ENCODE measurements around the gene IYD. TPM values are rescaled to one million over a fixed set of nuclear protein-coding genes. Genes with fewer than 3 reads are reported as not detected.

IYD gene
- polyA plus RNA-seq, 1 donor (not counting 4 experiments of a cell fraction or from before 2014, with no cell fraction given), result not detected

- Histone ChIP-seq H3K36me3 (ENCODE audit: control insufficient read depth in 2 of 2, extremely low read depth in 1 of 2, insufficient read depth in 2 of 2, low read length in 2 of 2) (no peaks in the 10 kb centered on the region), H3K9me3 (ENCODE audit: control insufficient read depth, low read depth, low read length) (no peaks in the 10 kb centered on the region), H4K20me1 (ENCODE audit: control insufficient read depth, extremely low read depth, insufficient read depth, low read length) (no peaks in the 10 kb centered on the region), H3K27ac (ENCODE audit: control insufficient read depth, insufficient read depth, low read length) (no peak overlapping the region), H3K79me2 (ENCODE audit: control insufficient read depth, insufficient read depth, low read length) (no peaks in the 10 kb centered on the region), H2AFZ (ENCODE audit: control insufficient read depth, low read length) (no peak overlapping the region), H3K4me3 (ENCODE audit: control insufficient read depth in 2 of 3, extremely low read depth in 1 of 3, insufficient read depth in 2 of 3, low read depth in 1 of 3, low read length in 3 of 3) (no peak overlapping the region), H3K9me1 (ENCODE audit: control insufficient read depth, extremely low read depth, insufficient read depth, low read length) (no peaks in the 10 kb centered on the region), H3K4me2 (ENCODE audit: control insufficient read depth, extremely low read depth, insufficient read depth, low read depth, low read length) (no peak overlapping the region), H3K27me3 (ENCODE audit: control insufficient read depth, extremely low read depth, insufficient read depth, low read length) (peaks cover 4% of the 10 kb centered on the region), H3K4me1 (ENCODE audit: control insufficient read depth, extremely low read depth, insufficient read depth, low read length) (peaks cover 9% of the 10 kb centered on the region), H3K9ac (ENCODE audit: control insufficient read depth, extremely low read depth, insufficient read depth, low read length) (no peak overlapping the region)
- no peak for FAIRE-seq
- no peak for TF ChIP-seq CTCF (optimal IDR thresholded peaks at IDR 0.05 in 1 of 3, IDR thresholded peaks at IDR 0.05 in 1 of 3, conservative IDR thresholded peaks at IDR 0.05 in 1 of 3; ENCODE audit: extremely low read depth in 1 of 3, insufficient read depth in 2 of 3, low read length in 3 of 3)
- TF ChIP-seq EZH2 (IDR thresholded peaks at IDR 0.05; ENCODE audit: low read length), result no peak
- dilution Hi-C loops (cut with MboI; ENCODE audit: extremely low pct_ligation_motif_present, low sequenced_read_pairs), result no loop called here
- DNase-seq (ENCODE audit: low read depth, low spot score), result no peak
Observed at GRCh38 chr6:150413781-150414281, 45.0 kb downstream of the IYD start.

GRCh38 chr6:150416128-150416527, 47.3 kb downstream of the IYD start:
- H2AFZ ChIP-seq (ENCODE audit: control insufficient read depth, low read length), result no peak overlapping the region
- peaks cover 4% of the 10 kb centered on the region for H3K27me3 ChIP-seq (ENCODE audit: control insufficient read depth, extremely low read depth, insufficient read depth, low read length)
- no peaks in the 10 kb centered on the region for H3K9me3 ChIP-seq (ENCODE audit: control insufficient read depth, low read depth, low read length)
- FAIRE-seq (no peak), DNase-seq (ENCODE audit: low read depth, low spot score) (no peak)
- H3K27ac ChIP-seq (ENCODE audit: control insufficient read depth, insufficient read depth, low read length), result no peak overlapping the region
- TF ChIP-seq EZH2 (IDR thresholded peaks at IDR 0.05; ENCODE audit: low read length) (no peak), CTCF (optimal IDR thresholded peaks at IDR 0.05 in 1 of 3, IDR thresholded peaks at IDR 0.05 in 1 of 3, conservative IDR thresholded peaks at IDR 0.05 in 1 of 3; ENCODE audit: extremely low read depth in 1 of 3, insufficient read depth in 2 of 3, low read length in 3 of 3) (no peak)
- no peaks in the 10 kb centered on the region for H3K9me1 ChIP-seq (ENCODE audit: control insufficient read depth, extremely low read depth, insufficient read depth, low read length)
- H3K9ac ChIP-seq (ENCODE audit: control insufficient read depth, extremely low read depth, insufficient read depth, low read length), result no peak overlapping the region
- H4K20me1 ChIP-seq (ENCODE audit: control insufficient read depth, extremely low read depth, insufficient read depth, low read length), result no peaks in the 10 kb centered on the region
- no peaks in the 10 kb centered on the region for H3K79me2 ChIP-seq (ENCODE audit: control insufficient read depth, insufficient read depth, low read length)
- no peak overlapping the region for H3K4me3 ChIP-seq (ENCODE audit: control insufficient read depth in 2 of 3, extremely low read depth in 1 of 3, insufficient read depth in 2 of 3, low read depth in 1 of 3, low read length in 3 of 3)
- dilution Hi-C loops (cut with MboI; ENCODE audit: extremely low pct_ligation_motif_present, low sequenced_read_pairs), result no loop called here
- H3K36me3 ChIP-seq (ENCODE audit: control insufficient read depth in 2 of 2, extremely low read depth in 1 of 2, insufficient read depth in 2 of 2, low read length in 2 of 2), result no peaks in the 10 kb centered on the region
- no peak overlapping the region for H3K4me2 ChIP-seq (ENCODE audit: control insufficient read depth, extremely low read depth, insufficient read depth, low read depth, low read length)
- peaks cover 2% of the 10 kb centered on the region for H3K4me1 ChIP-seq (ENCODE audit: control insufficient read depth, extremely low read depth, insufficient read depth, low read length)
